Activated T-cell treated with anti-CD3 and anti-CD28 coated beads, Interleukin-2, amount 50 U/mL, for 24 hours (primary cell): ENCODE data around the gene CCDC116.
"Not testable (repeated sequence)": the region's sequence is repeated elsewhere in the genome, so short reads cannot be mapped to it uniquely, and the experiment has no call there.

Experiments
- DNase-seq: peaks from one replicate; pipeline ENCODE4 v3.0.0-alpha.2; 2020
- H3K27ac Mint-ChIP-seq: 2 replicates; pipeline ENCODE4 v1.8.0; 2020; ENCODE audit warnings: mild to moderate bottlenecking, mixed read lengths
- H3K27me3 Mint-ChIP-seq: 2 replicates; pipeline ENCODE4 v1.8.0; 2020; ENCODE audit warnings: mixed read lengths
- H3K36me3 Mint-ChIP-seq: 2 replicates; pipeline ENCODE4 v1.8.0; 2020; ENCODE audit warnings: low read depth, mixed read lengths
- H3K4me1 Mint-ChIP-seq: 2 replicates; pipeline ENCODE4 v1.8.0; 2020; ENCODE audit warnings: low read depth, mixed read lengths
- H3K4me3 Mint-ChIP-seq: 2 replicates; pipeline ENCODE4 v1.8.0; 2020; ENCODE audit warnings: mild to moderate bottlenecking, moderate library complexity, mixed read lengths
- H3K9me3 Mint-ChIP-seq: 2 replicates; pipeline ENCODE4 v1.8.0; 2020; ENCODE audit warnings: mixed read lengths

Gene CCDC116

GRCh38 chr22:21632237-21632895 lies at the start of gene CCDC116:
Gene CCDC116 (plus strand): TSS chr22:21632760. CDS start chr22:21633182, 422 bp downstream.
- no peak within 1 kb of the TSS for H3K4me3 Mint-ChIP-seq
- H3K27me3 Mint-ChIP-seq: no peaks in the 10 kb centered on the region
- peak; percentile 78 for DNase-seq
- peak within 1 kb of the TSS; percentile 40 for H3K27ac Mint-ChIP-seq
- peaks cover 32% of the 10 kb centered on the region for H3K4me1 Mint-ChIP-seq
- H3K9me3 Mint-ChIP-seq: no peaks in the 10 kb centered on the region
- H3K36me3 Mint-ChIP-seq: peaks cover 23% of the 10 kb centered on the region

GRCh38 chr22:21582801-21583740 lies 49.5 kb upstream of the CCDC116 start:
- no peaks in the 10 kb centered on the region for H3K9me3 Mint-ChIP-seq
- H3K4me3 Mint-ChIP-seq: no peak overlapping the region
- H3K27me3 Mint-ChIP-seq: no peaks in the 10 kb centered on the region
- peaks cover 57% of the 10 kb centered on the region for H3K4me1 Mint-ChIP-seq
- H3K36me3 Mint-ChIP-seq: peaks cover 33% of the 10 kb centered on the region
- peak overlapping the region; percentile 89 for H3K27ac Mint-ChIP-seq
- no peak for DNase-seq

GRCh38 chr22:21585389-21585788 lies 47.2 kb upstream of the CCDC116 start:
- no peaks in the 10 kb centered on the region for H3K9me3 Mint-ChIP-seq
- H3K27me3 Mint-ChIP-seq: no peaks in the 10 kb centered on the region
- no peak overlapping the region for H3K4me3 Mint-ChIP-seq
- no peak for DNase-seq
- peaks cover 57% of the 10 kb centered on the region for H3K4me1 Mint-ChIP-seq
- peak overlapping the region; percentile 39 for H3K27ac Mint-ChIP-seq
- peaks cover 29% of the 10 kb centered on the region for H3K36me3 Mint-ChIP-seq

GRCh38 chr22:21587803-21588611 lies 44.6 kb upstream of the CCDC116 start:
- peaks cover 69% of the 10 kb centered on the region for H3K4me1 Mint-ChIP-seq
- peak; percentile 61 for DNase-seq

GRCh38 chr22:21589396-21589795 lies 43.2 kb upstream of the CCDC116 start:
- Mint-ChIP-seq H3K27me3 (no peaks in the 10 kb centered on the region), H3K9me3 (no peaks in the 10 kb centered on the region), H3K36me3 (peaks cover 57% of the 10 kb centered on the region), H3K27ac (peak overlapping the region; percentile 83), H3K4me1 (peaks cover 77% of the 10 kb centered on the region), H3K4me3 (no peak overlapping the region)
- DNase-seq: no peak

More at GRCh38 chr22:21587803-21588611, 44.6 kb upstream of the CCDC116 start:
- Mint-ChIP-seq H3K27ac (peak overlapping the region; percentile 93), H3K36me3 (peaks cover 51% of the 10 kb centered on the region), H3K4me3 (peak overlapping the region; percentile 46), H3K27me3 (no peaks in the 10 kb centered on the region), H3K9me3 (no peaks in the 10 kb centered on the region)

GRCh38 chr22:21590809-21591641 lies 41.5 kb upstream of the CCDC116 start:
- no peak for DNase-seq
- peaks cover 75% of the 10 kb centered on the region for H3K4me1 Mint-ChIP-seq
- H3K27ac Mint-ChIP-seq: peak overlapping the region; percentile 84
- H3K9me3 Mint-ChIP-seq: no peaks in the 10 kb centered on the region
- H3K27me3 Mint-ChIP-seq: no peaks in the 10 kb centered on the region
- no peak overlapping the region for H3K4me3 Mint-ChIP-seq
- H3K36me3 Mint-ChIP-seq: peaks cover 65% of the 10 kb centered on the region

GRCh38 chr22:21591695-21592094 lies 40.9 kb upstream of the CCDC116 start:
- H3K4me3 Mint-ChIP-seq: no peak overlapping the region
- DNase-seq: no peak
- H3K4me1 Mint-ChIP-seq: peaks cover 76% of the 10 kb centered on the region
- peaks cover 72% of the 10 kb centered on the region for H3K36me3 Mint-ChIP-seq
- H3K27ac Mint-ChIP-seq: peak overlapping the region; percentile 78
- no peaks in the 10 kb centered on the region for H3K27me3 Mint-ChIP-seq
- no peaks in the 10 kb centered on the region for H3K9me3 Mint-ChIP-seq

- DNase-seq: no peak
- Mint-ChIP-seq H3K9me3 (no peaks in the 10 kb centered on the region), H3K4me1 (peaks cover 70% of the 10 kb centered on the region), H3K4me3 (no peak overlapping the region), H3K36me3 (peaks cover 74% of the 10 kb centered on the region), H3K27me3 (no peaks in the 10 kb centered on the region), H3K27ac (peak overlapping the region; percentile 18)
Observed at GRCh38 chr22:21592422-21592821, 40.1 kb upstream of the CCDC116 start.

- Mint-ChIP-seq H3K36me3 (peaks cover 75% of the 10 kb centered on the region), H3K4me1 (peaks cover 63% of the 10 kb centered on the region), H3K27ac (peak overlapping the region; percentile 6), H3K4me3 (no peak overlapping the region), H3K9me3 (no peaks in the 10 kb centered on the region), H3K27me3 (no peaks in the 10 kb centered on the region)
- no peak for DNase-seq
Observed at GRCh38 chr22:21593406-21594232, 38.9 kb upstream of the CCDC116 start.

GRCh38 chr22:21594865-21595452 lies 37.6 kb upstream of the CCDC116 start:
- H3K36me3 Mint-ChIP-seq: peaks cover 80% of the 10 kb centered on the region
- DNase-seq: no peak
- H3K27me3 Mint-ChIP-seq: no peaks in the 10 kb centered on the region
- no peak overlapping the region for H3K4me3 Mint-ChIP-seq
- H3K27ac Mint-ChIP-seq: peak overlapping the region; percentile 2
- H3K9me3 Mint-ChIP-seq: no peaks in the 10 kb centered on the region
- peaks cover 63% of the 10 kb centered on the region for H3K4me1 Mint-ChIP-seq

GRCh38 chr22:21596356-21597135 lies 36.0 kb upstream of the CCDC116 start:
- H3K36me3 Mint-ChIP-seq: peaks cover 72% of the 10 kb centered on the region
- H3K4me1 Mint-ChIP-seq: peaks cover 52% of the 10 kb centered on the region
- H3K27ac Mint-ChIP-seq, H3K9me3 Mint-ChIP-seq, DNase-seq, H3K4me3 Mint-ChIP-seq, H3K27me3 Mint-ChIP-seq: not testable (repeated sequence)

GRCh38 chr22:21598302-21598701 lies 34.3 kb upstream of the CCDC116 start:
- peaks cover 47% of the 10 kb centered on the region for H3K4me1 Mint-ChIP-seq
- no peaks in the 10 kb centered on the region for H3K9me3 Mint-ChIP-seq
- peak overlapping the region; percentile 27 for H3K27ac Mint-ChIP-seq
- H3K36me3 Mint-ChIP-seq: peaks cover 64% of the 10 kb centered on the region
- no peaks in the 10 kb centered on the region for H3K27me3 Mint-ChIP-seq
- DNase-seq: no peak
- no peak overlapping the region for H3K4me3 Mint-ChIP-seq
